Measurements from ENCODE around the gene MALRD1. TPM values are rescaled to one million over a fixed set of nuclear protein-coding genes. Genes with fewer than 3 reads are reported as not detected.
"Not testable (repeated sequence)": the region's sequence is repeated elsewhere in the genome, so short reads cannot be mapped to it uniquely, and the experiment has no call there.

Gene MALRD1
- total RNA-seq, 1 donor from 2014 or later: 0.11 TPM

- H3K4me3 Mint-ChIP-seq: no peak overlapping the region
- DNase-seq (ENCODE audit: low spot score): no peak
- no peaks in the 10 kb centered on the region for H3K4me1 Mint-ChIP-seq
- no peaks in the 10 kb centered on the region for H3K36me3 Mint-ChIP-seq
- no peak for TF ChIP-seq CTCF (IDR thresholded peaks at IDR 0.05)
- TF ChIP-seq EZH2phosphoT487 (IDR thresholded peaks at IDR 0.05): no peak
- TF ChIP-seq EZH2 (IDR thresholded peaks at IDR 0.05): no peak
- Histone ChIP-seq H3K4me2 (no peak overlapping the region), H3K4me1 (peaks cover 5% of the 10 kb centered on the region), H3K27ac (no peak overlapping the region), H2AFZ (replicated peaks) (no peak overlapping the region), H3K79me2 (ENCODE audit: low read depth) (no peaks in the 10 kb centered on the region), H3K4me3 (no peak overlapping the region), H3K36me3 (no peaks in the 10 kb centered on the region), H3K27me3 (no peaks in the 10 kb centered on the region), H3F3A (ENCODE audit: low read depth) (no peaks in the 10 kb centered on the region), H4K20me1 (ENCODE audit: low read depth) (no peaks in the 10 kb centered on the region), H3K9me3 (ENCODE audit: low read depth) (no peaks in the 10 kb centered on the region), H3K9ac (no peak overlapping the region)
- H3K9me3 Mint-ChIP-seq: peaks cover 1% of the 10 kb centered on the region
- H3K27ac Mint-ChIP-seq: no peak overlapping the region
- peaks cover 3% of the 10 kb centered on the region for H3K27me3 Mint-ChIP-seq (ENCODE audit: insufficient read depth, low read depth)
Measured at GRCh38 chr10:19730907-19731217, 682.3 kb downstream of the MALRD1 start.

- no peaks in the 10 kb centered on the region for H3K4me1 Mint-ChIP-seq
- Histone ChIP-seq H3K9ac (no peak overlapping the region), H4K20me1 (ENCODE audit: low read depth) (no peaks in the 10 kb centered on the region), H3K4me3 (no peak overlapping the region), H3K27me3 (no peaks in the 10 kb centered on the region), H3K4me1 (peaks cover 5% of the 10 kb centered on the region), H3F3A (ENCODE audit: low read depth) (no peaks in the 10 kb centered on the region), H3K79me2 (ENCODE audit: low read depth) (no peaks in the 10 kb centered on the region), H3K9me3 (ENCODE audit: low read depth) (no peaks in the 10 kb centered on the region), H3K4me2 (no peak overlapping the region), H2AFZ (replicated peaks) (no peak overlapping the region), H3K27ac (no peak overlapping the region), H3K36me3 (no peaks in the 10 kb centered on the region)
- H3K27me3 Mint-ChIP-seq (ENCODE audit: insufficient read depth, low read depth): peaks cover 3% of the 10 kb centered on the region
- H3K4me3 Mint-ChIP-seq: no peak overlapping the region
- no peak overlapping the region for H3K27ac Mint-ChIP-seq
- H3K9me3 Mint-ChIP-seq: peaks cover 2% of the 10 kb centered on the region
- H3K36me3 Mint-ChIP-seq: no peaks in the 10 kb centered on the region
- TF ChIP-seq EZH2 (IDR thresholded peaks at IDR 0.05) (no peak), EZH2phosphoT487 (IDR thresholded peaks at IDR 0.05) (no peak), CTCF (IDR thresholded peaks at IDR 0.05) (no peak)
- no peak for DNase-seq (ENCODE audit: low spot score)
Measured at GRCh38 chr10:19731560-19731959, 683.0 kb downstream of the MALRD1 start.

- Histone ChIP-seq H3F3A (ENCODE audit: low read depth) (no peaks in the 10 kb centered on the region), H3K4me2 (no peak overlapping the region), H3K9ac (no peak overlapping the region), H4K20me1 (ENCODE audit: low read depth) (no peaks in the 10 kb centered on the region), H3K4me1 (no peaks in the 10 kb centered on the region), H3K27ac (no peak overlapping the region), H3K36me3 (no peaks in the 10 kb centered on the region), H3K79me2 (ENCODE audit: low read depth) (no peaks in the 10 kb centered on the region), H2AFZ (replicated peaks) (no peak overlapping the region), H3K9me3 (ENCODE audit: low read depth) (no peaks in the 10 kb centered on the region), H3K4me3 (no peak overlapping the region), H3K27me3 (no peaks in the 10 kb centered on the region)
- DNase-seq (ENCODE audit: low spot score): no peak
- TF ChIP-seq CTCF (IDR thresholded peaks at IDR 0.05) (no peak), EZH2phosphoT487 (IDR thresholded peaks at IDR 0.05) (no peak), EZH2 (IDR thresholded peaks at IDR 0.05) (no peak)
- Mint-ChIP-seq H3K36me3 (no peaks in the 10 kb centered on the region), H3K27me3 (ENCODE audit: insufficient read depth, low read depth) (no peaks in the 10 kb centered on the region), H3K4me1 (no peaks in the 10 kb centered on the region), H3K9me3 (peaks cover 6% of the 10 kb centered on the region), H3K27ac (no peak overlapping the region), H3K4me3 (no peak overlapping the region)
Measured at GRCh38 chr10:19738440-19738839, 689.8 kb downstream of the MALRD1 start.

- H3K4me1 Mint-ChIP-seq; H3K36me3 Mint-ChIP-seq; H3K4me1 ChIP-seq; H3K36me3 ChIP-seq; H3K27ac Mint-ChIP-seq; H3K27ac ChIP-seq; H3K79me2 ChIP-seq (ENCODE audit: low read depth); H4K20me1 ChIP-seq (ENCODE audit: low read depth); DNase-seq (ENCODE audit: low spot score); H3K9me3 Mint-ChIP-seq; H3K4me3 Mint-ChIP-seq; H3K9me3 ChIP-seq (ENCODE audit: low read depth); H2AFZ ChIP-seq (replicated peaks); H3F3A ChIP-seq (ENCODE audit: low read depth); H3K4me2 ChIP-seq; H3K9ac ChIP-seq; H3K27me3 Mint-ChIP-seq (ENCODE audit: insufficient read depth, low read depth); H3K4me3 ChIP-seq; H3K27me3 ChIP-seq: not testable (repeated sequence)
Measured at GRCh38 chr10:19739232-19739631, 690.6 kb downstream of the MALRD1 start.

GRCh38 chr10:19742144-19742543 lies 693.5 kb downstream of the MALRD1 start:
- not testable (repeated sequence) for H3K27ac Mint-ChIP-seq; H3K79me2 ChIP-seq (ENCODE audit: low read depth); H3K4me1 ChIP-seq; H3K9me3 Mint-ChIP-seq; H3K27me3 ChIP-seq; H3K36me3 Mint-ChIP-seq; H3K36me3 ChIP-seq; H4K20me1 ChIP-seq (ENCODE audit: low read depth); H3K4me3 ChIP-seq; DNase-seq (ENCODE audit: low spot score); H3K9ac ChIP-seq; H3K4me3 Mint-ChIP-seq; H3K27ac ChIP-seq; H3F3A ChIP-seq (ENCODE audit: low read depth); H3K4me1 Mint-ChIP-seq; H2AFZ ChIP-seq (replicated peaks); H3K9me3 ChIP-seq (ENCODE audit: low read depth); H3K27me3 Mint-ChIP-seq (ENCODE audit: insufficient read depth, low read depth); H3K4me2 ChIP-seq

Measured in neural progenitor cell (in vitro differentiated cells).